Measurements from ENCODE around the gene DCTN2. TPM values are rescaled to one million over a fixed set of nuclear protein-coding genes. Genes with fewer than 3 reads are reported as not detected.

Gene DCTN2
- total and polyA plus RNA-seq, 2 donors (not counting 1 experiment from before 2014, with no cell fraction given): 59.4 to 94.3 TPM

GRCh38 chr12:57569858-57570257 is 22.9 kb upstream of the DCTN2 start:
- no peaks in the 10 kb centered on the region for H3K79me2 ChIP-seq (ENCODE audit: control insufficient read depth, insufficient read depth, low read length)

GRCh38 chr12:57568838-57569237 is 21.8 kb upstream of the DCTN2 start:
- Histone ChIP-seq H3K4me2 (replicated peaks; ENCODE audit: low read depth, low read length, poor library complexity, severe bottlenecking) (no peak overlapping the region), H3K9ac (ENCODE audit: low read length) (no peak overlapping the region), H3K4me1 (ENCODE audit: control insufficient read depth in 2 of 2, insufficient read depth in 2 of 2, low read length in 2 of 2) (no peaks in the 10 kb centered on the region), H3K27me3 (replicated peaks in 1 of 4; ENCODE audit: control extremely low read depth in 1 of 4, control insufficient read depth in 3 of 4, insufficient read depth in 4 of 4, low read length in 3 of 4) (peaks cover 0 to 7% (median 0%) of the 10 kb centered on the region in 4 experiments), H2AFZ (ENCODE audit: insufficient read depth, low read depth, low read length, poor library complexity, severe bottlenecking) (no peak overlapping the region), H3K27ac (ENCODE audit: low read length in 2 of 2) (no peak overlapping the region), H3K9me3 (ENCODE audit: control extremely low read depth in 1 of 3, control insufficient read depth in 2 of 3, insufficient read depth in 1 of 3, low read length in 2 of 3) (no peaks in the 10 kb centered on the region), H3K79me2 (ENCODE audit: control insufficient read depth, insufficient read depth, low read length) (no peaks in the 10 kb centered on the region), H4K20me1 (ENCODE audit: control insufficient read depth, insufficient read depth, low read length, poor library complexity, severe bottlenecking) (no peaks in the 10 kb centered on the region), H3K4me3 (ENCODE audit: control extremely low read depth in 1 of 5, extremely low read depth in 1 of 5, insufficient read depth in 1 of 5, low read depth in 2 of 5, low read length in 4 of 5) (no peak overlapping the region), H3K36me3 (replicated peaks in 1 of 2; ENCODE audit: control extremely low read depth in 1 of 2, control insufficient read depth in 1 of 2, extremely low read depth in 1 of 2, insufficient read depth in 2 of 2, low read length in 1 of 2) (no peaks in the 10 kb centered on the region)
- H3K9me3 Mint-ChIP-seq (ENCODE audit: insufficient read depth): no peaks in the 10 kb centered on the region
- H3K4me1 Mint-ChIP-seq: no peaks in the 10 kb centered on the region
- no peak for ATAC-seq (ENCODE audit: low read depth)
- DNase-seq: no peak
- intact Hi-C loops (cut with micrococcal nuclease): no loop called here
- H3K27me3 Mint-ChIP-seq: peaks cover 28% of the 10 kb centered on the region
- ChIA-PET POLR2A (no interaction called here), CTCF (no interaction called here)
- 93% methylated on average over 5 of the region's 6 CpGs for WGBS (ENCODE audit: insufficient coverage)
- no peak overlapping the region for H3K4me3 Mint-ChIP-seq
- H3K27ac Mint-ChIP-seq: no peak overlapping the region
- TF ChIP-seq EZH2 (IDR thresholded peaks at IDR 0.05; ENCODE audit: borderline replicate concordance, insufficient read depth, low read depth, low read length, poor library complexity, severe bottlenecking): no peak
- TF ChIP-seq, protein P1, sequence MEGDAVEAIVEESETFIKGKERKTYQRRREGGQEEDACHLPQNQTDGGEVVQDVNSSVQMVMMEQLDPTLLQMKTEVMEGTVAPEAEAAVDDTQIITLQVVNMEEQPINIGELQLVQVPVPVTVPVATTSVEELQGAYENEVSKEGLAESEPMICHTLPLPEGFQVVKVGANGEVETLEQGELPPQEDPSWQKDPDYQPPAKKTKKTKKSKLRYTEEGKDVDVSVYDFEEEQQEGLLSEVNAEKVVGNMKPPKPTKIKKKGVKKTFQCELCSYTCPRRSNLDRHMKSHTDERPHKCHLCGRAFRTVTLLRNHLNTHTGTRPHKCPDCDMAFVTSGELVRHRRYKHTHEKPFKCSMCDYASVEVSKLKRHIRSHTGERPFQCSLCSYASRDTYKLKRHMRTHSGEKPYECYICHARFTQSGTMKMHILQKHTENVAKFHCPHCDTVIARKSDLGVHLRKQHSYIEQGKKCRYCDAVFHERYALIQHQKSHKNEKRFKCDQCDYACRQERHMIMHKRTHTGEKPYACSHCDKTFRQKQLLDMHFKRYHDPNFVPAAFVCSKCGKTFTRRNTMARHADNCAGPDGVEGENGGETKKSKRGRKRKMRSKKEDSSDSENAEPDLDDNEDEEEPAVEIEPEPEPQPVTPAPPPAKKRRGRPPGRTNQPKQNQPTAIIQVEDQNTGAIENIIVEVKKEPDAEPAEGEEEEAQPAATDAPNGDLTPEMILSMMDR (IDR thresholded peaks at IDR 0.05): no peak

More at GRCh38 chr12:57569858-57570257, 22.9 kb upstream of the DCTN2 start:
- H3K27ac Mint-ChIP-seq: no peak overlapping the region
- DNase-seq: no peak
- ATAC-seq (ENCODE audit: low read depth): no peak
- no peaks in the 10 kb centered on the region for H3K9me3 Mint-ChIP-seq (ENCODE audit: insufficient read depth)
- no peak for TF ChIP-seq EZH2 (IDR thresholded peaks at IDR 0.05; ENCODE audit: borderline replicate concordance, insufficient read depth, low read depth, low read length, poor library complexity, severe bottlenecking)
- TF ChIP-seq, protein P1 (IDR thresholded peaks at IDR 0.05): no peak
- peaks cover 18% of the 10 kb centered on the region for H3K27me3 Mint-ChIP-seq
- Histone ChIP-seq H3K27ac (ENCODE audit: low read length in 2 of 2) (no peak overlapping the region), H2AFZ (ENCODE audit: insufficient read depth, low read depth, low read length, poor library complexity, severe bottlenecking) (no peak overlapping the region), H4K20me1 (ENCODE audit: control insufficient read depth, insufficient read depth, low read length, poor library complexity, severe bottlenecking) (no peaks in the 10 kb centered on the region), H3K4me3 (ENCODE audit: control extremely low read depth in 1 of 5, extremely low read depth in 1 of 5, insufficient read depth in 1 of 5, low read depth in 2 of 5, low read length in 4 of 5) (no peak overlapping the region), H3K4me2 (replicated peaks; ENCODE audit: low read depth, low read length, poor library complexity, severe bottlenecking) (no peak overlapping the region), H3K36me3 (replicated peaks in 1 of 2; ENCODE audit: control extremely low read depth in 1 of 2, control insufficient read depth in 1 of 2, extremely low read depth in 1 of 2, insufficient read depth in 2 of 2, low read length in 1 of 2) (no peaks in the 10 kb centered on the region), H3K27me3 (replicated peaks in 1 of 4; ENCODE audit: control extremely low read depth in 1 of 4, control insufficient read depth in 3 of 4, insufficient read depth in 4 of 4, low read length in 3 of 4) (no peaks in the 10 kb centered on the region), H3K9me3 (ENCODE audit: control extremely low read depth in 1 of 3, control insufficient read depth in 2 of 3, insufficient read depth in 1 of 3, low read length in 2 of 3) (no peaks in the 10 kb centered on the region), H3K4me1 (ENCODE audit: control insufficient read depth in 2 of 2, insufficient read depth in 2 of 2, low read length in 2 of 2) (no peaks in the 10 kb centered on the region), H3K9ac (ENCODE audit: low read length) (no peak overlapping the region)
- 97% methylated on average over 16 of the region's 18 CpGs for WGBS (ENCODE audit: insufficient coverage)
- no peak overlapping the region for H3K4me3 Mint-ChIP-seq
- no peaks in the 10 kb centered on the region for H3K4me1 Mint-ChIP-seq
- POLR2A ChIA-PET: no interaction called here
- CTCF ChIA-PET: no interaction called here
- intact Hi-C loops (cut with micrococcal nuclease): no loop called here
